Immature natural killer cell (primary cell): ENCODE measurements around the gene EIF3J. TPM values are rescaled to one million over a fixed set of nuclear protein-coding genes. Genes with fewer than 3 reads are reported as not detected.

Experiments
- DNase-seq, 3 donors: peaks; one replicate each; pipeline ENCODE4 v3.0.0; 2022; ENCODE audit warnings: mixed read lengths in 1 of 3
- H3K27ac Mint-ChIP-seq, 6 donors: one replicate each; pipeline ENCODE4 v1.8.0; 2020; ENCODE audit warnings: mixed read lengths in 6 of 6, mild to moderate bottlenecking in 5 of 6, inconsistent platforms in 4 of 6, moderate library complexity in 3 of 6
- H3K27me3 Mint-ChIP-seq, 3 donors: one replicate each; pipeline ENCODE4 v1.8.0; 2020 to 2021; ENCODE audit warnings: low read depth in 3 of 3, mild to moderate bottlenecking in 3 of 3, mixed read lengths in 3 of 3, moderate library complexity in 3 of 3, inconsistent platforms in 1 of 3
- H3K36me3 Mint-ChIP-seq, 3 donors: one replicate each; pipeline ENCODE4 v1.8.0; 2020; ENCODE audit warnings: mixed read lengths in 3 of 3, inconsistent platforms in 2 of 3, mild to moderate bottlenecking in 2 of 3
- H3K4me1 Mint-ChIP-seq, 2 donors: one replicate each; pipeline ENCODE4 v1.8.0; 2020; ENCODE audit warnings: inconsistent platforms in 2 of 2, mild to moderate bottlenecking in 2 of 2, mixed read lengths in 2 of 2, moderate library complexity in 1 of 2
- H3K4me3 Mint-ChIP-seq, 5 donors: one replicate each; pipeline ENCODE4 v1.8.0; 2020; ENCODE audit warnings: mild to moderate bottlenecking in 5 of 5, mixed read lengths in 5 of 5, inconsistent platforms in 3 of 5, moderate library complexity in 3 of 5
- H3K9me3 Mint-ChIP-seq, 6 donors: one replicate each; pipeline ENCODE4 v1.8.0; 2020; ENCODE audit warnings: mild to moderate bottlenecking in 6 of 6, mixed read lengths in 6 of 6, inconsistent platforms in 4 of 6, moderate library complexity in 3 of 6
- polyA plus RNA-seq, 3 donors: library from polyadenylated mRNA; unstranded; fragments of 300-500 nt; fragmentation: Illumina TruSeq; gene quantifications; one replicate each; pipeline ENCODE4 v1.2.3, GENCODE V29; 2021

Gene EIF3J
- polyA plus RNA-seq: 10 to 100 TPM; 16.8 to 21.0 (median 19.4) TPM

GRCh38 chr15:44536962-44537734, at the start of gene EIF3J:
TSS of gene EIF3J (plus strand) at chr15:44537147. CDS start at chr15:44537195, 48 bp downstream.
- Mint-ChIP-seq H3K36me3 (peaks cover 0 to 3% (median 3%) of the 10 kb centered on the region in 3 donors), H3K27me3 (peaks cover 6 to 19% (median 7%) of the 10 kb centered on the region in 3 donors), H3K27ac (peak within 1 kb of the TSS; percentile 85 to 98 (median 97)), H3K4me3 (peak within 1 kb of the TSS; percentile 86 to 91 (median 90)), H3K4me1 (peaks cover 47 to 51% of the 10 kb centered on the region in 2 donors), H3K9me3 (no peaks in the 10 kb centered on the region)
- peak; percentile 94 to 96 (median 96) for DNase-seq

- peaks cover 0 to 2% (median 0%) of the 10 kb centered on the region in 3 donors for H3K27me3 Mint-ChIP-seq
- H3K27ac Mint-ChIP-seq: peak overlapping the region in 3 of 6 donors; percentile 12 to 63 (median 46)
- no peak overlapping the region for H3K4me3 Mint-ChIP-seq
- peaks cover 12 to 33% (median 19%) of the 10 kb centered on the region in 3 donors for H3K36me3 Mint-ChIP-seq
- DNase-seq: no peak
- H3K9me3 Mint-ChIP-seq: no peaks in the 10 kb centered on the region
- H3K4me1 Mint-ChIP-seq: peaks cover 5 to 21% of the 10 kb centered on the region in 2 donors
Measured at GRCh38 chr15:44489464-44489863, 47.5 kb upstream of the EIF3J start.

GRCh38 chr15:44490622-44491021, 46.3 kb upstream of the EIF3J start:
- no peaks in the 10 kb centered on the region for H3K9me3 Mint-ChIP-seq
- no peak for DNase-seq
- peaks cover 5 to 21% of the 10 kb centered on the region in 2 donors for H3K4me1 Mint-ChIP-seq
- H3K36me3 Mint-ChIP-seq: peaks cover 12 to 33% (median 19%) of the 10 kb centered on the region in 3 donors
- peaks cover 0 to 2% (median 0%) of the 10 kb centered on the region in 3 donors for H3K27me3 Mint-ChIP-seq
- H3K27ac Mint-ChIP-seq: peak overlapping the region in 1 of 6 donors; percentile 67
- H3K4me3 Mint-ChIP-seq: no peak overlapping the region

GRCh38 chr15:44492040-44492439, 44.9 kb upstream of the EIF3J start:
- Mint-ChIP-seq H3K4me3 (no peak overlapping the region), H3K9me3 (no peaks in the 10 kb centered on the region), H3K4me1 (peaks cover 5 to 21% of the 10 kb centered on the region in 2 donors), H3K27ac (no peak overlapping the region), H3K27me3 (peaks cover 0 to 3% (median 0%) of the 10 kb centered on the region in 3 donors), H3K36me3 (peaks cover 12 to 35% (median 19%) of the 10 kb centered on the region in 3 donors)
- DNase-seq: no peak

GRCh38 chr15:44492672-44493071, 44.3 kb upstream of the EIF3J start:
- peaks cover 8 to 30% (median 13%) of the 10 kb centered on the region in 3 donors for H3K36me3 Mint-ChIP-seq

GRCh38 chr15:44495562-44495961, 41.4 kb upstream of the EIF3J start:
- peak overlapping the region in 1 of 6 donors; percentile 29 for H3K27ac Mint-ChIP-seq
- peaks cover 0 to 8% of the 10 kb centered on the region in 2 donors for H3K4me1 Mint-ChIP-seq
- peaks cover 0 to 3% (median 0%) of the 10 kb centered on the region in 3 donors for H3K27me3 Mint-ChIP-seq
- no peaks in the 10 kb centered on the region for H3K9me3 Mint-ChIP-seq
- H3K4me3 Mint-ChIP-seq: no peak overlapping the region
- DNase-seq: no peak
- H3K36me3 Mint-ChIP-seq: peaks cover 4 to 16% (median 9%) of the 10 kb centered on the region in 3 donors

More at GRCh38 chr15:44492672-44493071, 44.3 kb upstream of the EIF3J start:
- no peak overlapping the region for H3K4me3 Mint-ChIP-seq
- H3K27ac Mint-ChIP-seq: peak overlapping the region in 2 of 6 donors; percentile 8 to 24
- peaks cover 0 to 3% (median 0%) of the 10 kb centered on the region in 3 donors for H3K27me3 Mint-ChIP-seq
- H3K4me1 Mint-ChIP-seq: peaks cover 5 to 21% of the 10 kb centered on the region in 2 donors
- H3K9me3 Mint-ChIP-seq: no peaks in the 10 kb centered on the region
- no peak for DNase-seq

GRCh38 chr15:44500555-44500954, 36.4 kb upstream of the EIF3J start:
- Mint-ChIP-seq H3K9me3 (no peaks in the 10 kb centered on the region), H3K4me3 (no peak overlapping the region), H3K27ac (peak overlapping the region in 1 of 6 donors; percentile 20), H3K27me3 (peaks cover 0 to 3% (median 0%) of the 10 kb centered on the region in 3 donors), H3K4me1 (peaks cover 0 to 14% of the 10 kb centered on the region in 2 donors), H3K36me3 (peaks cover 4 to 7% (median 6%) of the 10 kb centered on the region in 3 donors)
- DNase-seq: no peak

GRCh38 chr15:44501768-44502366, 35.1 kb upstream of the EIF3J start:
- peaks cover 0 to 14% of the 10 kb centered on the region in 2 donors for H3K4me1 Mint-ChIP-seq
- H3K36me3 Mint-ChIP-seq: peaks cover 4 to 6% (median 6%) of the 10 kb centered on the region in 3 donors
- DNase-seq: peak; percentile 2 to 28 (median 15)
- H3K27ac Mint-ChIP-seq: peak overlapping the region in 1 of 6 donors; percentile 7
- peaks cover 0 to 2% (median 2%) of the 10 kb centered on the region in 3 donors for H3K27me3 Mint-ChIP-seq
- H3K4me3 Mint-ChIP-seq: no peak overlapping the region
- no peaks in the 10 kb centered on the region for H3K9me3 Mint-ChIP-seq

GRCh38 chr15:44516436-44516835, 20.5 kb upstream of the EIF3J start:
- peaks cover 0 to 8% (median 7%) of the 10 kb centered on the region in 3 donors for H3K36me3 Mint-ChIP-seq
- H3K9me3 Mint-ChIP-seq: no peaks in the 10 kb centered on the region
- no peak overlapping the region for H3K4me3 Mint-ChIP-seq

GRCh38 chr15:44519537-44519936, 17.4 kb upstream of the EIF3J start:
- H3K9me3 Mint-ChIP-seq: no peaks in the 10 kb centered on the region

More at GRCh38 chr15:44516436-44516835, 20.5 kb upstream of the EIF3J start:
- no peak overlapping the region for H3K27ac Mint-ChIP-seq
- H3K27me3 Mint-ChIP-seq: peaks cover 0 to 1% (median 0%) of the 10 kb centered on the region in 3 donors
- H3K4me1 Mint-ChIP-seq: peaks cover 0 to 11% of the 10 kb centered on the region in 2 donors
- no peak for DNase-seq

GRCh38 chr15:44525018-44525417, 11.9 kb upstream of the EIF3J start:
- peaks cover 0 to 2% (median 0%) of the 10 kb centered on the region in 3 donors for H3K27me3 Mint-ChIP-seq
- no peaks in the 10 kb centered on the region for H3K9me3 Mint-ChIP-seq
- DNase-seq: no peak
- H3K27ac Mint-ChIP-seq: no peak overlapping the region
- H3K36me3 Mint-ChIP-seq: peaks cover 0 to 21% (median 8%) of the 10 kb centered on the region in 3 donors
- peaks cover 0 to 12% of the 10 kb centered on the region in 2 donors for H3K4me1 Mint-ChIP-seq
- H3K4me3 Mint-ChIP-seq: no peak overlapping the region

More at GRCh38 chr15:44519537-44519936, 17.4 kb upstream of the EIF3J start:
- Mint-ChIP-seq H3K27ac (peak overlapping the region in 1 of 6 donors; percentile 55), H3K27me3 (no peaks in the 10 kb centered on the region), H3K4me1 (peaks cover 0 to 11% of the 10 kb centered on the region in 2 donors), H3K4me3 (no peak overlapping the region), H3K36me3 (peaks cover 0 to 15% (median 8%) of the 10 kb centered on the region in 3 donors)
- DNase-seq: no peak

GRCh38 chr15:44527241-44527640, 9.7 kb upstream of the EIF3J start:
- Mint-ChIP-seq H3K36me3 (peaks cover 0 to 21% (median 4%) of the 10 kb centered on the region in 3 donors), H3K9me3 (no peaks in the 10 kb centered on the region), H3K4me3 (no peak overlapping the region), H3K4me1 (peaks cover 0 to 13% of the 10 kb centered on the region in 2 donors), H3K27ac (peak overlapping the region in 4 of 6 donors; percentile 1 to 37 (median 11)), H3K27me3 (peaks cover 0 to 6% (median 0%) of the 10 kb centered on the region in 3 donors)
- no peak for DNase-seq

GRCh38 chr15:44529864-44530604, 6.9 kb upstream of the EIF3J start:
- Mint-ChIP-seq H3K27me3 (peaks cover 0 to 6% (median 1%) of the 10 kb centered on the region in 3 donors), H3K36me3 (peaks cover 0 to 13% (median 4%) of the 10 kb centered on the region in 3 donors), H3K4me3 (no peak overlapping the region), H3K9me3 (no peaks in the 10 kb centered on the region), H3K27ac (peak overlapping the region in 4 of 6 donors; percentile 2 to 64 (median 9)), H3K4me1 (peaks cover 1 to 15% of the 10 kb centered on the region in 2 donors)
- DNase-seq: no peak
